Measurements from ENCODE around the gene RAB10. TPM values are rescaled to one million over a fixed set of nuclear protein-coding genes. Genes with fewer than 3 reads are reported as not detected.

RAB10 gene
- total RNA-seq, 1 donor from 2014 or later: 79.3 TPM

DNA sequence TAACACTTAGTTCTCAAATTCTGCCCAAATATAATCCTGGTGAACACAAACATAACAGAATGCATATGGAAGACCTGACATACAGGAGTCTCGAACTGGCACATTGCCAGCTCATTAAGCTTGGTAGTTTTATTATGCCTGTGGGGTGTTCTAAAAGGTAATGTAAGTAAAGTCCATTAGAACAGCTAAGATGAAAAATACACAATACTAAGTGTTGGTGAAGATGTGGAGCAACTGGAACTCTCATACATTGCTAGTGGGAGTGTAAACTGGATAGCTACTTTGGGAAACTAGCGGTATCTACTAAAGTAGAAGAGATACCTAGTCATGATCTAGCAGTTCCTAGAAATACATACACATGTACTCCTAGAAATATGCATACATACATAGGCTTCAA is 24.3 kb upstream of the RAB10 start:
- H3K27ac Mint-ChIP-seq: no peak overlapping the region
- intact Hi-C loops (cut with micrococcal nuclease): no loop called here
- POLR2A ChIA-PET: no interaction called here
- H3K36me3 Mint-ChIP-seq (ENCODE audit: low read depth): no peaks in the 10 kb centered on the region
- DNase-seq (no peak), ATAC-seq (ENCODE audit: low read depth) (no peak)
- peaks cover 3% of the 10 kb centered on the region for H3K27me3 Mint-ChIP-seq
- H3K9me3 Mint-ChIP-seq: peaks cover 5% of the 10 kb centered on the region
- H3K4me3 Mint-ChIP-seq: no peak overlapping the region
- no peaks in the 10 kb centered on the region for H3K4me1 Mint-ChIP-seq
- TF ChIP-seq, protein P1, sequence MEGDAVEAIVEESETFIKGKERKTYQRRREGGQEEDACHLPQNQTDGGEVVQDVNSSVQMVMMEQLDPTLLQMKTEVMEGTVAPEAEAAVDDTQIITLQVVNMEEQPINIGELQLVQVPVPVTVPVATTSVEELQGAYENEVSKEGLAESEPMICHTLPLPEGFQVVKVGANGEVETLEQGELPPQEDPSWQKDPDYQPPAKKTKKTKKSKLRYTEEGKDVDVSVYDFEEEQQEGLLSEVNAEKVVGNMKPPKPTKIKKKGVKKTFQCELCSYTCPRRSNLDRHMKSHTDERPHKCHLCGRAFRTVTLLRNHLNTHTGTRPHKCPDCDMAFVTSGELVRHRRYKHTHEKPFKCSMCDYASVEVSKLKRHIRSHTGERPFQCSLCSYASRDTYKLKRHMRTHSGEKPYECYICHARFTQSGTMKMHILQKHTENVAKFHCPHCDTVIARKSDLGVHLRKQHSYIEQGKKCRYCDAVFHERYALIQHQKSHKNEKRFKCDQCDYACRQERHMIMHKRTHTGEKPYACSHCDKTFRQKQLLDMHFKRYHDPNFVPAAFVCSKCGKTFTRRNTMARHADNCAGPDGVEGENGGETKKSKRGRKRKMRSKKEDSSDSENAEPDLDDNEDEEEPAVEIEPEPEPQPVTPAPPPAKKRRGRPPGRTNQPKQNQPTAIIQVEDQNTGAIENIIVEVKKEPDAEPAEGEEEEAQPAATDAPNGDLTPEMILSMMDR (IDR thresholded peaks at IDR 0.05): no peak
- CTCF ChIA-PET: no interaction called here

DNA sequence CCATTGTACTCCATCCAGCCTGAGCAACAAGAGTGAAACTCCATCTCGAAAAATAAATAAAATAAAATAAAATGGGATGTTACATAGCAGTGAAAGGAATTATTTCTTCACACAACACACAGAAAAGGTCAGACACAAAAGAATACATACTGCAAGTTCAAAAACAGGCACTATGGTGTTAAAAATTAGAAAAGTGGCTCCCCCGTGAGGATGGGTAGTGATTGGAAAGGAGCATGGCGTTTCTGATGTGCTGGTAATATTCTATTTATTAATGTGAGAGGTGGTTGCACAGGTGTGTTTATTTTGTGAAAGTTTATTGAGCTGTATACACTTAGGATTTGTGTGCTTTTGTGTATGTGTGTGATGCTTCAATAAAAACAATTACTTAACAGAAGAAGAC is 22.9 kb upstream of the RAB10 start:
- ATAC-seq (ENCODE audit: low read depth) (no peak), DNase-seq (no peak)
- intact Hi-C loops (cut with micrococcal nuclease): no loop called here
- Mint-ChIP-seq H3K27me3 (peaks cover 3% of the 10 kb centered on the region), H3K4me1 (no peaks in the 10 kb centered on the region), H3K27ac (no peak overlapping the region), H3K4me3 (no peak overlapping the region), H3K36me3 (ENCODE audit: low read depth) (no peaks in the 10 kb centered on the region), H3K9me3 (peaks cover 5% of the 10 kb centered on the region)
- POLR2A ChIA-PET: no interaction called here
- TF ChIP-seq, protein P1 (IDR thresholded peaks at IDR 0.05): no peak
- CTCF ChIA-PET: no interaction called here

DNA sequence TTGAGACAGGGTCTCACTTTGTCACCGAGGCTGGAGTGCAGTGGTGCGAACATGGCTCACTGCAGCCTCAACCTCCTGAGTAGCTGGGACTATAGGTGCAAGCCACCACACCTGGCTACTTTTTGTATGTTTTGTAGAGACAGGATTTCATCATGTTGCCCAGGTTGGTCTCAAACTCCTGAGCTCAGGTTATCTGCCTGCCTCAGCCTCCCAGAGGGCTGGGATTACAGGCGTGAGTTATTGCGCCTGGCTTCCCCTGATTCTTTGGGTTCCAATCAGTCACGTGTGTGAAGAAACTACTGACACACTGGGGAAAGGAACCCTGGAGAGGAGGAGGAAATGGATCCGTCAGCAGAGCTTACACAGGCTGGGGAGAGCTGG is 22.3 kb upstream of the RAB10 start:
- H3K27ac Mint-ChIP-seq: no peak overlapping the region
- H3K9me3 Mint-ChIP-seq: peaks cover 5% of the 10 kb centered on the region
- ATAC-seq (ENCODE audit: low read depth) (no peak), DNase-seq (no peak)
- CTCF ChIA-PET: no interaction called here
- TF ChIP-seq, protein P1 (IDR thresholded peaks at IDR 0.05): no peak
- no peak overlapping the region for H3K4me3 Mint-ChIP-seq
- POLR2A ChIA-PET: no interaction called here
- no peaks in the 10 kb centered on the region for H3K4me1 Mint-ChIP-seq
- H3K36me3 Mint-ChIP-seq (ENCODE audit: low read depth): no peaks in the 10 kb centered on the region
- peaks cover 3% of the 10 kb centered on the region for H3K27me3 Mint-ChIP-seq
- intact Hi-C loops (cut with micrococcal nuclease): no loop called here

DNA sequence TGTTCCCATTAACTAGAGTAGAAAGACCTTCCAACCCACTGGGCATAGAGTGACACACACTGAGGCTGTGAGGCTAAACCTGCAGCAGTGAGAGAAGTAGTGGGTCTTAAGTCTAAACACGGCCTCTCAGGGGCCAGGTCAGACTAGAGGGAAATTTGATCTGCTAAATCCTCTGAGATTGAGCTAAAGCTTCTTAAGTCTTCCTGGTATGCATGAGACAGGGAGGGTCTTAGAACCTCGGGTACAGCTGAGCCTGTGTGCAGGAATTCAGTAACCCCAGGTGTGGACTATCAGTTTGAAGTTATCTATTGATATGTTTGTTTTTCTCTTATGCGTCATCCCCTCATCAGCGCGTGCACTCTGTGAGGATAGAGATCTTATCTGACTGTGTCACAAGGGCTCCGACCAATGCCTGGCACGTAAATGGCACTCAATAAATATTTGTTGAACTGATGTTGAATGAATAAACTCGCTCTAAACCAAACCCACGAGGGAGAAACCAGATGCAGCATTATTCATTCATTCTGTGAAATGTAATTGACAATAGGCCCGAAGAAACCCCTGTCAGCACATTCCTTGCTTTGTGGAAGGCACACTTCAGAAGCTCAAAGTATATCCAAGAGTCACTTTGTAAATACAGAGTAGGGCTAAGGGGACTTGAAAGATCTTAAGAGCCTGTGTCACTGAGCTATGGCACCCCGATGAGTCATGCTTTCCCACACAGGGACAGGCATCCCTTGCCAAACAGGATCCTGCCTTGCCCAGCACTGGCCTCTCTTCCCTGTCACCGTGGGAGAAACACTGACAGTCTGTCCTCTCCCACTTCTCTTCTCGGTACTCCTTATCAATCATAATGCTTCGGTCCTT is 21.7 kb upstream of the RAB10 start:
- H3K4me1 Mint-ChIP-seq: no peaks in the 10 kb centered on the region
- no peak overlapping the region for H3K27ac Mint-ChIP-seq
- peaks cover 5% of the 10 kb centered on the region for H3K9me3 Mint-ChIP-seq
- H3K36me3 Mint-ChIP-seq (ENCODE audit: low read depth): no peaks in the 10 kb centered on the region
- intact Hi-C loops (cut with micrococcal nuclease): no loop called here
- DNase-seq (no peak), ATAC-seq (ENCODE audit: low read depth) (no peak)
- TF ChIP-seq, protein P1 (IDR thresholded peaks at IDR 0.05): no peak
- CTCF ChIA-PET: no interaction called here
- no peak overlapping the region for H3K4me3 Mint-ChIP-seq
- POLR2A ChIA-PET: no interaction called here
- peaks cover 3% of the 10 kb centered on the region for H3K27me3 Mint-ChIP-seq

DNA sequence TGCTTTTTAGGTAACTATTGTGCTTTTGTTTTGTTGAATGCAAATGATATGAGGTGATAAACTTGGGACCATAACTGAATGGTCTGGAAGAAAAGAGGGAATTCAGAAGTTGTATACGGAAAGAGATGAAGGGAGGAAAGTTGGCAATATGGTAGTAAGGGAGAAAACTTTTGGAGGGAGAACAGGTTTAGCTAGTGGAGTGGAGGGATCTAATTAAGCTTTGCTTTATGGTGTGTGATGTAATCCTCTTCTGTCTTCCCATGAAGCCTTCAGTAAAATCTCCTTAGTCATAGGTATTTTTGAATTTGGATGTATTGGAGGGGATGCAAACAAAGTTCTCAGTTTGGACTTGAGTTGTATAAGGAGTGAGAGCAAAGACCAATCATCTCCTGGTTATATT is 20.2 kb upstream of the RAB10 start:
- Mint-ChIP-seq H3K4me1 (no peaks in the 10 kb centered on the region), H3K27me3 (peaks cover 3% of the 10 kb centered on the region), H3K36me3 (ENCODE audit: low read depth) (no peaks in the 10 kb centered on the region), H3K4me3 (no peak overlapping the region), H3K9me3 (peaks cover 5% of the 10 kb centered on the region), H3K27ac (no peak overlapping the region)
- ATAC-seq (ENCODE audit: low read depth) (no peak), DNase-seq (no peak)
- POLR2A ChIA-PET: no interaction called here
- TF ChIP-seq, protein P1 (IDR thresholded peaks at IDR 0.05): no peak
- CTCF ChIA-PET: no interaction called here
- intact Hi-C loops (cut with micrococcal nuclease): no loop called here

Measured in activated B cell treated with CpG ODN at 0.5 μM for 24 hours (primary cell).